Heart right ventricle (tissue), 16 donors: ENCODE data around the gene CLDN15. TPM values are rescaled to one million over a fixed set of nuclear protein-coding genes. Genes with fewer than 3 reads are reported as not detected.

Experiments used
- ATAC-seq, 8 donors: fragments of 200-7000 bp; cut with Tn5 transposase; one replicate each; pipeline ENCODE4 v1.9.1; 2020; ENCODE audit warnings: mild to moderate bottlenecking in 8 of 8, moderate library complexity in 8 of 8, moderate number of reproducible peaks in 1 of 8
- DNase-seq, 2 donors: peaks; one replicate each; pipeline ENCODE4 v3.0.0-alpha.2; 2020
- H3K27ac ChIP-seq, 10 donors: fragments of 200-600 bp; sonication (generic) in 2 of 10; one replicate each; pipeline versions ENCODE4 v1.5.0 to v1.8.0; 2020 to 2022; ENCODE audit warnings: mild to moderate bottlenecking in 3 of 10
- H3K27me3 ChIP-seq, 7 donors: fragments of 200-600 bp; one replicate each; pipeline ENCODE4 v1.8.0; 2021 to 2022; ENCODE audit warnings: mild to moderate bottlenecking in 2 of 7
- H3K36me3 ChIP-seq, 9 donors: fragments of 200-600 bp; sonication (generic) in 1 of 9; one replicate each; pipeline versions ENCODE4 v1.5.0 to v1.8.0; 2020 to 2022; ENCODE audit warnings: mild to moderate bottlenecking in 2 of 9
- H3K4me1 ChIP-seq, 9 donors: fragments of 200-600 bp; sonication (generic) in 1 of 9; one replicate each; pipeline versions ENCODE4 v1.5.0 to v1.8.0; 2020 to 2022; ENCODE audit warnings: mild to moderate bottlenecking in 4 of 9
- H3K4me3 ChIP-seq, 10 donors: fragments of 200-600 bp; sonication (generic) in 2 of 10; one replicate each; pipeline versions ENCODE4 v1.5.0 to v1.8.0; 2020 to 2022; ENCODE audit warnings: mild to moderate bottlenecking in 7 of 10, moderate library complexity in 2 of 10
- H3K9me3 ChIP-seq, 11 donors: fragments of 200-600 bp in 10 of 11; sonication (generic) in 2 of 11; one replicate each; pipeline versions ENCODE4 v1.5.0 to v1.8.0; 2013 to 2022; ENCODE audit warnings: mild to moderate bottlenecking in 2 of 11, control low read depth in 1 of 11, moderate library complexity in 1 of 11
- CTCF ChIP-seq, 9 donors: fragments of 200-600 bp; sonication (generic) in 2 of 9; IDR thresholded peaks; one replicate each; pipeline versions ENCODE4 v1.5.0 to v1.8.0; 2021 to 2022; ENCODE audit warnings: antibody characterized with exemption in 9 of 9, mild to moderate bottlenecking in 5 of 9, moderate library complexity in 1 of 9
- WGBS, 2 donors: extraction: QIAGEN DNeasy Blood & Tissue Kit; methylation state at CpG; one replicate each; pipeline ENCODE4 v1.1.7; 2013; ENCODE audit warnings: inconsistent platforms in 1 of 2; 5-methylcytosine and 5-hydroxymethylcytosine counted together
- intact Hi-C, 10 donors: fragments of 100-400 bp; cut with DNase I; formaldehyde crosslinking; loops; one replicate each; pipeline versions ENCODE4 v1.11.1 to v1.14.2; 2022
- polyA plus RNA-seq, 2 donors: library from polyadenylated mRNA; stranded (reverse); fragments of 200-250 nt; gene quantifications; one replicate each; pipeline ENCODE4 v1.2.3, GENCODE V29; 2013
- total RNA-seq, 10 donors: library from RNA; stranded (reverse); fragmentation: NEBNext Ultra II Directional in 3 of 10; extraction: Animal tissue kit (Norgen Biotek cat#: 25700) in 3 of 10; gene quantifications; one replicate each; pipeline versions ENCODE4 v1.2.1 to v1.2.4, GENCODE V29; 2021 to 2023
- donor health status: Arrhythmogenic right ventricular cardiomyopathy.
- donor health status: ischemic (EF 13 %, LVEDD 7.1; RV severe dilation, severe dysfunction).
- donor health status: healthy with polysubstance abuse.
- donor health status: DM: no; HTN: yes; CAD: no.
- donor health status: DM: no; HTN: no; CAD: no.
- donor health status: ischemic (EF 25% LVEDD 6.9; RV normal size, moderate dysfunction).
- donor health status: ischemic (EF 25% LVEDD 5.7; RV mildly dilated, moderate dysfunction).
- donor health status: healthy.
- donor health status: DM: yes; HTN: yes; CAD: no.
- donor health status: Ischemic cardiomyopathy.
- donor health status: ischemic (EF 35%, LVEDD 5.7; RV mildly dilated, moderate dysfunction).
- donor health status: nonischemic (EF 11% LVEDD 7.7; RV severe dilation, severe dysfunction).
- donor health status: DM: yes; HTN: yes; CAD: no.
- donor health status: PGD.
- donor health status: ischemic (EF 29% LVEDD 5.4; RV normal size, mild dysfunction).
- donor health status: nonischemic (EF 23%, LVEDD 6.1; RV moderate dilation, normal function).

The CLDN15 gene
- total and polyA plus RNA-seq, 12 donors = 1.2 to 5.4 (median 2.0) TPM

GRCh38 chr7:101217388-101218235, 20.0 kb downstream of the CLDN15 start, which contains the start of the genes PLOD3 and ZNHIT1:
PLOD3 (minus strand) TSS chr7:101217581; CDS start chr7:101217274, 307 bp downstream.
ZNHIT1 (plus strand) TSS chr7:101218165; CDS start chr7:101218196, 31 bp downstream.
- peak; percentile 96 to 98 for DNase-seq
- peaks cover 0 to 49% (median 4%) of the 10 kb centered on the region in 9 donors for H3K36me3 ChIP-seq
- TF ChIP-seq CTCF (IDR thresholded peaks at IDR 0.05) = peak in 6 of 9 donors; percentile 22 to 60 (median 42)
- H3K27me3 ChIP-seq = no peaks in the 10 kb centered on the region
- H3K27ac ChIP-seq = peak within 1 kb of the TSS; percentile 49 to 99 (median 94)
- intact Hi-C loops = loop anchor here in 7 of 10 donors (1.0 to 2.0 kb wide), 2 partner anchors 27 kb away; partner anchors contain the start of gene FIS1 (in 6 of the 7)
- peak within 1 kb of the TSS; percentile 74 to 98 (median 88) for H3K4me3 ChIP-seq
- ATAC-seq = peak; percentile 92 to 97 (median 94)
- WGBS, 2 donors = 1% methylated on average over 53 to 57 of the region's 57 CpGs
- H3K9me3 ChIP-seq = no peaks in the 10 kb centered on the region
- peaks cover 0 to 48% (median 40%) of the 10 kb centered on the region in 9 donors for H3K4me1 ChIP-seq

DNA sequence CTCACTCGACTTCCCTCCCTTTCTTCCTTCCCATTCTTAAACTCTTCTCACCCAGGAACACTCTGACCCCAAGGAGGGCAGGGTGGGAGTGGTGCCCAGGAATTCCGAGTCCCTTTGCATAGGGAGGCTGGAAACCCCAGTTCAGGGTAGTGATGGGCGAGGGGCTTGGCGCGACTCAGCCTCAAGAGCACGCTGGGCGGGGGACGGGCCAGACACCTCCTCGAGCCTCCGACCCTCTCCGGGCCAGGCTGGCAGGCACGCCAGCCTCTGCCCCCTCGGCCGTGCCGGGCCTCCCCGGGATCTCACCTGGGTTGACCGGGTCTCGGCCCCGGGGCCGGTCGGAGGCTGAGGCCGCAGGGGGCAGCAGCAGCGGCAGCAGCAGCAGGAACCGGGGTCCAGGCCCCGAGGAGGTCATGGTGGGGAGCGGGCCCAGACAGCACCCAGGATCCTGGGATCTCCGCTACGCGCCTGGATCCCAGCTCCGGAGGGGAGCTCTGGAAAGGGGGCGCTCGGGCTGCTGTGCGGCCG, 20.7 kb downstream of the CLDN15 start:
- Histone ChIP-seq H3K4me3 (peak overlapping the region; percentile 60 to 98 (median 88)), H3K27me3 (no peaks in the 10 kb centered on the region), H3K36me3 (peaks cover 0 to 50% (median 4%) of the 10 kb centered on the region in 9 donors), H3K9me3 (no peaks in the 10 kb centered on the region), H3K4me1 (peaks cover 0 to 48% (median 40%) of the 10 kb centered on the region in 9 donors), H3K27ac (peak overlapping the region; percentile 49 to 99 (median 94))
- TF ChIP-seq CTCF (IDR thresholded peaks at IDR 0.05) = no peak
- 1% methylated on average over 34 of the region's 34 CpGs for WGBS, 2 donors
- ATAC-seq = peak in 5 of 8 donors; percentile 0 to 28 (median 3)
- intact Hi-C loops = loop anchor here in 6 of 10 donors (1.0 to 2.0 kb wide), 2 partner anchors 27 to 28 kb away; partner anchors contain the start of gene FIS1 (in 5 of the 6)
- no peak for DNase-seq

DNA sequence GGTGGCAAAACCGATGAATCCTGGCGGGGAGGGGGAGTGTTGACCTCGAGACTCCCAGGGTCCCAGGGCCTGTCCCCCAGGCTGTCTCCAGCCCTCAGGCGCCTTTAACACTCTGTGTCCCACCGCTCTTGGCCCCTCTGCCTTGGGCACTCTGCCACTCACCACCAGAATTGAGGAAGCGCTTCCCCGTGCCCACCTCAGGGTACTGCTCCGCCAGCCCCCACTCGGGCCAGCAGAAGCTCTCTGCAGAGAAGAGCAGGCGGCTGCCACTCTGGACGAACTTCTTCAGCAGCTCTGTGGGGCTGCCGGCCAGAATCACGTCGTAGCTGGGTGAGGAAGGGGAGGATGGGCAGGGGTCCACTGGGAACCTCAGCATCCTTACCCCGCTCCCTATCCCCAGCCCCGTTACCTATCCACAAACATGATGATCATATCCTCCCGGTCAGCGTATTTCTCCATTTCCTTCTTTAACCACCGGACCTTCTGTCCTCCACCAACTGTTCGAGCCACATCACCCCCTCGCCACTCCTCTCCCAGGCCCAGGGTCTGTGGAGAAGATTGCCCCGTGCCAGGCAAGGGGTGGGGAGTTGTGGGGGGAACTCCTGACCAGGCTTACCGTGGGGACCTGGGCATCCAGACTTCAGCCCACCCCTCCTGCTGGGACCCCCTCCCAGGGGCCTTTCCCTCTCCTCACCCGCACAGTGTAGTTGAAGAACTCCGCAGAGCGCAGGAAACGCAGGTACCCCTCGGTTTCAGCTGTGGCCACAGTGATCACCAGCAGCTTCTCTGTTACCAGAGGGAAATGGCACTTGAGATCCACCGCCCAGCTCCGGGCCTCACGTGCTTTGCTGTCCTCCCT, 21.4 kb downstream of the CLDN15 start:
- peak overlapping the region; percentile 60 to 98 (median 88) for H3K4me3 ChIP-seq
- whole genome bisulfite sequencing, 2 donors = 63 to 64% methylated on average over 31 of the region's 31 CpGs
- H3K27me3 ChIP-seq = no peaks in the 10 kb centered on the region
- no peak for TF ChIP-seq CTCF (IDR thresholded peaks at IDR 0.05)
- H3K9me3 ChIP-seq = no peaks in the 10 kb centered on the region
- peak overlapping the region in 8 of 10 donors; percentile 88 to 99 (median 94) for H3K27ac ChIP-seq
- peaks cover 0 to 48% (median 39%) of the 10 kb centered on the region in 9 donors for H3K4me1 ChIP-seq
- intact Hi-C loops = loop anchor here in 5 of 10 donors (2.0 kb wide), 1 partner anchor 29 kb away; the partner anchor contains the start of gene FIS1 (in 5 of the 5)
- no peak for ATAC-seq
- no peak for DNase-seq
- H3K36me3 ChIP-seq = peaks cover 0 to 52% (median 9%) of the 10 kb centered on the region in 9 donors
